ENCODE results near the gene TNP2.
"Not testable (repeated sequence)": the region's sequence is repeated elsewhere in the genome, so short reads cannot be mapped to it uniquely, and the experiment has no call there.

The TNP2 gene

GRCh38 chr16:11299865-11300559 is 30.9 kb upstream of the TNP2 start:
- Histone ChIP-seq H3K4me3 (ENCODE audit: low read depth in 1 of 2, low read length in 2 of 2) (no peak overlapping the region), H3K4me2 (ENCODE audit: insufficient read depth, low read length) (no peak overlapping the region), H3K9ac (ENCODE audit: low read depth, low read length) (no peak overlapping the region), H3K27me3 (ENCODE audit: insufficient read depth, low read length, poor library complexity) (no peaks in the 10 kb centered on the region), H2AFZ (ENCODE audit: low read depth, low read length) (no peak overlapping the region), H3K4me1 (ENCODE audit: insufficient read depth, low read length) (peaks cover 55% of the 10 kb centered on the region), H3K79me2 (ENCODE audit: insufficient read depth, low read length) (no peaks in the 10 kb centered on the region), H4K20me1 (ENCODE audit: insufficient read depth, low read length) (peaks cover 3% of the 10 kb centered on the region; the same call in 1 of the 2 replicates), H3K9me3 (ENCODE audit: insufficient read depth, low read length, severe bottlenecking) (no peaks in the 10 kb centered on the region), H3K36me3 (ENCODE audit: insufficient read depth, low read length) (no peaks in the 10 kb centered on the region), H3K27ac (ENCODE audit: low read length) (0 out of 2 replicates have a peak overlapping the region, but pooled peaks have one; percentile 53)
- no peak for TF ChIP-seq EZH2 (IDR thresholded peaks at IDR 0.05; ENCODE audit: borderline replicate concordance, low read depth, low read length, severe bottlenecking)
- TF ChIP-seq, protein P1, sequence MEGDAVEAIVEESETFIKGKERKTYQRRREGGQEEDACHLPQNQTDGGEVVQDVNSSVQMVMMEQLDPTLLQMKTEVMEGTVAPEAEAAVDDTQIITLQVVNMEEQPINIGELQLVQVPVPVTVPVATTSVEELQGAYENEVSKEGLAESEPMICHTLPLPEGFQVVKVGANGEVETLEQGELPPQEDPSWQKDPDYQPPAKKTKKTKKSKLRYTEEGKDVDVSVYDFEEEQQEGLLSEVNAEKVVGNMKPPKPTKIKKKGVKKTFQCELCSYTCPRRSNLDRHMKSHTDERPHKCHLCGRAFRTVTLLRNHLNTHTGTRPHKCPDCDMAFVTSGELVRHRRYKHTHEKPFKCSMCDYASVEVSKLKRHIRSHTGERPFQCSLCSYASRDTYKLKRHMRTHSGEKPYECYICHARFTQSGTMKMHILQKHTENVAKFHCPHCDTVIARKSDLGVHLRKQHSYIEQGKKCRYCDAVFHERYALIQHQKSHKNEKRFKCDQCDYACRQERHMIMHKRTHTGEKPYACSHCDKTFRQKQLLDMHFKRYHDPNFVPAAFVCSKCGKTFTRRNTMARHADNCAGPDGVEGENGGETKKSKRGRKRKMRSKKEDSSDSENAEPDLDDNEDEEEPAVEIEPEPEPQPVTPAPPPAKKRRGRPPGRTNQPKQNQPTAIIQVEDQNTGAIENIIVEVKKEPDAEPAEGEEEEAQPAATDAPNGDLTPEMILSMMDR (IDR thresholded peaks at IDR 0.05; ENCODE audit: borderline replicate concordance, extremely low read depth, low read length, poor library complexity, severe bottlenecking) = no peak
- no peak for DNase-seq
- no peak for ATAC-seq (ENCODE audit: insufficient read depth, low read depth)

- H3K79me2 ChIP-seq (ENCODE audit: insufficient read depth, low read length); H3K9me3 ChIP-seq (ENCODE audit: insufficient read depth, low read length, severe bottlenecking); H3K36me3 ChIP-seq (ENCODE audit: insufficient read depth, low read length); H3K27me3 ChIP-seq (ENCODE audit: insufficient read depth, low read length, poor library complexity); H2AFZ ChIP-seq (ENCODE audit: low read depth, low read length); H4K20me1 ChIP-seq (ENCODE audit: insufficient read depth, low read length); H3K9ac ChIP-seq (ENCODE audit: low read depth, low read length); H3K4me3 ChIP-seq (ENCODE audit: low read depth in 1 of 2, low read length in 2 of 2): not testable (repeated sequence)
- Histone ChIP-seq H3K4me1 (ENCODE audit: insufficient read depth, low read length) (peaks cover 55% of the 10 kb centered on the region), H3K4me2 (ENCODE audit: insufficient read depth, low read length) (peak overlapping the region; percentile 58; the same call in 1 of the 2 replicates), H3K27ac (ENCODE audit: low read length) (peak overlapping the region; percentile 87)
- DNase-seq (peak; percentile 84), ATAC-seq (ENCODE audit: insufficient read depth, low read depth) (peak; percentile 49)
These were observed 29.9 kb upstream of the TNP2 start for GRCh38 chr16:11298950-11299547.

DNA sequence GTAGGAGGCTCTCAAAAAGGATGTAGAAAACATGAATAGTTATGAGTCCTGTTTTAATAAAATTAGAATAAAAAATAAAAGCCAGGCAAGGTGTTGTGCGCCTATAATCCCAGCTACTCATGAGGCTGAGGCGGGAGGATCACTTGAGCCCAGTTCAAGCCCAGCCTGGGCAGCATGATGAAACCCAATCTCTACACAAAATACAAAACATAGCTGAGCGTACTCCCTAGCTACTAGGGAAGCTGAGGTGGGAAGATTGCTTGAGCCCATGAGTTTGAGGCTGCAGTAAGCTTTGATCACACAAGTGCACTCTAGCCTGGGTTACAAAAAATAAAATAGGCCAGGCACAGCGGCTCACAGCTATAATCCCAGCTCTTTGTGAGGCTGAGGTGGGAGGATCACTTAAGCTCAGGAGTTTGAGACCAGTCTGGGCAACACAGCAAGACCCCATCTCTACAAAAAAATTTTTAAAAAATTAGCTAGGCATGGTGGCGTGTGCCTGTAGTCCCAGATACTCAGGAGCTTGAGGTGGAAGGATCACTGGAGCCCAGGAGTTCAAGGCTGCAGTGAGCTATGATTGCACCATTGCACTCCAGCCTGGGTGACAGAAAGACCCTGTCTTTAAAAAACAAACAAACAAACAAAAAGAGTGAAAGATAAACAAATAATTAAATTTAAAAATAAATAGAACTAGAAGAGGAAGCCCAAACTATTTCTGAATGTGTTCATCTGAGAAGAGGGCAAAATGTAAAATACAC is 29.2 kb upstream of the TNP2 start:
- ATAC-seq (ENCODE audit: insufficient read depth, low read depth) (peak; percentile 6; the same call in 1 of the 3 replicates), DNase-seq (peak; percentile 33)
- no peaks in the 10 kb centered on the region for H3K79me2 ChIP-seq (ENCODE audit: insufficient read depth, low read length)
- H3K4me1 ChIP-seq (ENCODE audit: insufficient read depth, low read length) = peaks cover 50% of the 10 kb centered on the region
- H3K4me3 ChIP-seq (ENCODE audit: low read depth in 1 of 2, low read length in 2 of 2) = no peak overlapping the region
- no peaks in the 10 kb centered on the region for H3K36me3 ChIP-seq (ENCODE audit: insufficient read depth, low read length)
- H3K4me2 ChIP-seq (ENCODE audit: insufficient read depth, low read length) = peak overlapping the region; percentile 58
- H3K27me3 ChIP-seq (ENCODE audit: insufficient read depth, low read length, poor library complexity) = no peaks in the 10 kb centered on the region
- no peak overlapping the region for H2AFZ ChIP-seq (ENCODE audit: low read depth, low read length)
- H4K20me1 ChIP-seq (ENCODE audit: insufficient read depth, low read length) = peaks cover 3% of the 10 kb centered on the region; the same call in 1 of the 2 replicates
- TF ChIP-seq, protein P1 (IDR thresholded peaks at IDR 0.05; ENCODE audit: borderline replicate concordance, extremely low read depth, low read length, poor library complexity, severe bottlenecking) = no peak
- H3K9ac ChIP-seq (ENCODE audit: low read depth, low read length) = peak overlapping the region; percentile 51
- H3K27ac ChIP-seq (ENCODE audit: low read length) = peak overlapping the region; percentile 87
- H3K9me3 ChIP-seq (ENCODE audit: insufficient read depth, low read length, severe bottlenecking) = no peaks in the 10 kb centered on the region
